ENCODE measurements around the gene NSG1.

Gene NSG1

DNA sequence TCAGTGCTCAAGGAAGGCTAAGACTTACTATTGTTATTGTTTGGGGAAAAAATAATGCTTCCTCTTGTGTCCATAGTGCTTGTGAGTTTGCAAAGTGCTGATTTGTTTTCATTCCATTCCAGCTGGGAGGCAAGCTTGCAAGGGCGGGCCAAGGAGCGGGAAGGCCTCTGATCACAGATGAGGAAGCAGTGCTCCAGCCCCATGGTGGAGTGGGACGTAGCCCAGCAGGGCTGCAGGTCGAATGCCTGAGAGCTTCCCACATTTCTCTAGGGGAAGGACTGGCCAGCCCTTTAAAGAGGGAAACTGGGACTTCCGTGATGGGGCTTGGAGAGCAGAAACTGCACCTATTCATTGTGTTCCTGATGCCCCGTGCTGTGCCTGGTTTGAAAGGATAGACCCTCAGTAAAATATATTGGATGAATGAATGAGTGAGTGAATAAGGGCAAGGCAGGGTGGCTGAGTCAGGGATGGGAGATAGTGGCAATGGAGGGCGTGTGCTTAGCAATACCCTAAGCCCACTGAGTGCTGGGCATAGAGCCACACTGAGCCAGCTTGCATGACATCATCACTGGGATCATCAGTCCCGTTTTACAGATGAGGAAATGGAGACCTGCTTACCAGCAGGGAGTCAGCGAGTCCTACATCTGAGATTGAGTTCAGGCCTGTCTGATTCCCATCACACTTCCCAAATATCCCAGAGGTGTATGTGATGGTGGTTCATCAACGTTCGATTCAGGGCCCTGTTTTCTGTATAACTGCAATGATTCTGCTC is 17.9 kb upstream of the NSG1 start:
- DNase-seq = no peak
- intact Hi-C loops (cut with DNase I) = no loop called here

DNA sequence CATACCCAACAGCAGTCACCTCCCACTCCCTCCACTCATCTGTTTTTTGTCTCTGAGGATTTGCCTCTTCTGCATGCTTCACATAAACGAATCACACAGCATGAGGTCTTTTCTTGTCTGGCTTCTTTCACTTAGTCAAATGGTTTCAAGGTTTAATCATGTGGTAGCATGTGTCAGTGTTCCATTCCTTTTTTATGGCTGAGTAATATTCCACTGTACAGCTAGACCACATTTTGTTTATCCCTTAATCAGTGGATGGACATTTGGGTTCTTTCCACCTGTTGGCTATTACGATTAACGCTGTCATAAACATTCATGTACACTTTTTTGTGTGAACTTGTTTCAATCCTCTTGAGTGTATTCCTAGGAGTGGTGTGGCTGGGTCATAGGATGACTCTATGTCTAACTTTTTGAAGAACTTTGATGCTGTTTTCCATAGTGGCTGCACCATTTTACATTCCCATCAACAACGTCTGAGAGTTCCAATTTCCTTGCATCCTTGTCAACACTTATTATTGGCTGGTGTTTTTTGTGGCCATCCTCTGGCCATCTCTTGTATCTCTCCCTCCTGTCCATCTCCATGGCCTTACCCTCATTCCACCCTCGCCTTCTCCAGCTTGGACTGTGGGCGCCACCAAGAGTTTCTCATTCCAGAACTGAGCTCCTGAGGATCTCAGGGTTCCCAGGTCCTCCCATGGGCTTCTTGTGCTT is 12.4 kb upstream of the NSG1 start:
- intact Hi-C loops (cut with DNase I) = no loop called here
- no peak for DNase-seq

DNA sequence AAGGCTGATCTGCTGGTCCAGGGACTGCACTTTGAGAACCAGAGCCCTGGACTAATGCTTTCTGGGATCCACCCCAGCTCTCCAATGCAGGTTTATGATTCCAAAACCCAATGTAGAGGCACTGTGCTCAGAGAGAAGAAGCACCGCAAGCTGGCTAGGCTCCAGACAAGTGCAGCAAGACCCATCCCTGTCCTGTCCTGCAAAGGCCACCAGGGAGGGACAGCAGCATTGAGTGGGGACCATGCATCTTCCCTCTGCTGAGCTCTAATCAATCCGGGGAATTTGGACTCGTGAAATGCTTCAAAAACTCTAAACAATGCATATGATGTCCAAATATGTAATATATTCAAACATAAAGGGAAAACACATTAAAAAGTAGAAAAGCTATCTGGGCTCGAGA is 10.8 kb upstream of the NSG1 start:
- no peak for DNase-seq
- intact Hi-C loops (cut with DNase I) = no loop called here

DNA sequence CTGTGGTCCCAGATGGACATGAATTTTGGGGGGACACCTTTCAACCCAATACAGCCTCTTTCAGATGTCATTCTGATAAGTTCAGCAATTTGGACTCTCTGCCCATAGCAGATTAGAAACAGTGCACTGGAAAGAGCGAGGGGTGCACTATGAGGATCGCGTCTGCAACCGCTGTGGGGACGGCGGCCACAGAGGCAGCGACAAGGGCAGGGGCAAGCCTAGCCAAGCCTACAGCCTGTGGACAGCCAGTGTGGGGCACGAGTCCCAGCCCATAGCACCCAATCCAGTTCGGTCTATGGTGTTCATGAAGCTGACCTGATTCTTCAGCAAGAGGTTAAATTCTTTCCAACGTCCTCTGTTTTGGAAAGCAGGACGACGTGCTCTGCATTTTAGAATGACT is 9.7 kb upstream of the NSG1 start:
- intact Hi-C loops (cut with DNase I) = no loop called here
- DNase-seq = peak in 1 of 10 donors; percentile 42

GRCh38 chr4:4377732-4378460 is 9.0 kb upstream of the NSG1 start:
- intact Hi-C loops (cut with DNase I) = no loop called here
- no peak for DNase-seq

DNA sequence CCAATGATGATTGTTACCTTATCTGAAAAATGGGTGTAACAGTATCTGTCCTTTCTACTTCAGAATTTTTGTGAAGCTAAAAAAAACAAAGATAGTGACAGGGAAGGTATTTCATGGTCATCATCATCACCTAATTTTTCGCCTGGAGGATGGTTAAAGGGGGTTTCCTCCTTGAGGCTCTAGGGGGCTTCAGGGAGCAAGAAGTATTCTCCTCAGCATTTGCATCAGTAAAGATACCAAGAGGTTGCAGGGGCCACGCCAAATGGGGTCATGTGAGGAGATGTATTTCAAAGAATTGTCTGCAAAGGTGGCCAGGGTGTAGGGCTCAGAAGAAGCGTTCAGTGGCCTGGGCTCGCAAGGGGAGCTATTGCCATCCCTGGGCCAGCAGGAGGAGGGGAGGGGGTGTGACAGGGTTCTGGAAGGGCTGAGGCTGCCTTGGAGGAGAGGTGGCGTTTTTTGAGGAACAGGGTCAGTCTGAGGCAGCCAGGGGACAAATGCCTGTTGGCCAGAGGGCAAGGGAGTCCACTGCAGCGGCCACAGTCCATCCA is 7.3 kb upstream of the NSG1 start:
- intact Hi-C loops (cut with DNase I) = no loop called here
- no peak for DNase-seq

DNA sequence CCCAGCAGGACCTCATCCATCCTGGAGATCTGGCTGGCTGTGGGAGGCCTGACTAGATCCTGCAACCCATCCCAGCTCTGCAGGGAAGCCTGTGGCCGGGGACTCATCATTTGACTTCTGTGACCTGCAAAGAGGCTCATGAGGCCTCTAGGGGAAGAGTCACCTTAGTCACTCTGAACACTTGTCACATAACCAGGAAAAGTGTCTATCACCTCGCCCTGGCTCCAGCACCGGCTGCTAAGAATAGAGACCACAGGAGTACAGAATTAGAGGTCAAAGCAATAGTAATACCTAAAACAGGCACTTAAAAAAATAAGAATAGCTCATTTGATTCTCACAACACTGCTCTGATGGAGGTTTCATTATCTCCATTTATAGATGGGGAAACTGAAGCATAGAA is 3.8 kb upstream of the NSG1 start:
- peak in 1 of 10 donors; percentile 17 for DNase-seq
- intact Hi-C loops (cut with DNase I) = no loop called here

DNA sequence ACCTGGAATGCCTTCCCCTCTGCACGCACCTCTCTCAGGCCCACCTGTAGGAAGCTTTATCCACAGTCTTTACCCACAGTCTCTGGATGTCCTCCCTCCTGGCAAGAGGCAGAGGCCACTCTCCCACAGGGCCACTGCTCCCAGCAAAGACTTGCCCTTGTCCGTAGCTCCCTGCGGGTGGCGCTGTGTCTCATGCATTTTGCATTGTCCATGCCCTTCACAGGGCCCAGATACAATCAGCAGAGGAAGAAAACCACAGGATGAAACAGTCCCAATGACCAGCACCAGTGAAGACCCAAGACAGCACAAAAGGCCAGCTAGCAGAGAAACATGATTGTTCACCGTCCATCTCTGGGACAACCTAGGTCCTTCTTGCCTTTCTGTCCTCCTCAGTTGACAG is 2.1 kb upstream of the NSG1 start:
- peak in 1 of 10 donors; percentile 74 for DNase-seq
- intact Hi-C loops (cut with DNase I) = no loop called here

- intact Hi-C loops (cut with DNase I) = no loop called here
- DNase-seq = peak in 1 of 10 donors; percentile 56
Measured at GRCh38 chr4:4385729-4386295, 1.1 kb upstream of the NSG1 start.

DNA sequence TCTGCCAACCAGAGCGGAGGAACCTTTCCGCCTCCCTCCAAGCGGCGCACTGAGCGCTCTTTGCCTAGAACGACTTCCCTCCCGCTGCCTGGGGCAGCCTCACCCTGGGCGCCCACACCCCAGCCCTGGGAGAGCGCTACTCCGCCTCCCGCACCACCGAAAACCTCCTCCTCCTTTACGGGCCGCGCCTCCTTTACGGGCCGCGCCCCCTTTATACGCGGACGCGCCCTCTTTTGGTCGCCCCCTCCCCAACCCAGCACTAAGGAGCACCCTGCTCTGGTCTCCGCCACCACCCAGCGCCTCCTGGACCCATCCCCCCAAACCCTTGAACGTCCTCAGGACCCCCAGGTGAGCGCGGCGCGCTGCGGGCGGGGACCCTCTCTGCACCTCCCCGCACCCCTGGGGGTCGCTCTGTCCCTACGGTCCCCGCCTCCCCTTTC is 586 bp upstream of the NSG1 start:
- intact Hi-C loops (cut with DNase I) = no loop called here
- peak in 7 of 10 donors; percentile 33 to 93 (median 50) for DNase-seq

DNA sequence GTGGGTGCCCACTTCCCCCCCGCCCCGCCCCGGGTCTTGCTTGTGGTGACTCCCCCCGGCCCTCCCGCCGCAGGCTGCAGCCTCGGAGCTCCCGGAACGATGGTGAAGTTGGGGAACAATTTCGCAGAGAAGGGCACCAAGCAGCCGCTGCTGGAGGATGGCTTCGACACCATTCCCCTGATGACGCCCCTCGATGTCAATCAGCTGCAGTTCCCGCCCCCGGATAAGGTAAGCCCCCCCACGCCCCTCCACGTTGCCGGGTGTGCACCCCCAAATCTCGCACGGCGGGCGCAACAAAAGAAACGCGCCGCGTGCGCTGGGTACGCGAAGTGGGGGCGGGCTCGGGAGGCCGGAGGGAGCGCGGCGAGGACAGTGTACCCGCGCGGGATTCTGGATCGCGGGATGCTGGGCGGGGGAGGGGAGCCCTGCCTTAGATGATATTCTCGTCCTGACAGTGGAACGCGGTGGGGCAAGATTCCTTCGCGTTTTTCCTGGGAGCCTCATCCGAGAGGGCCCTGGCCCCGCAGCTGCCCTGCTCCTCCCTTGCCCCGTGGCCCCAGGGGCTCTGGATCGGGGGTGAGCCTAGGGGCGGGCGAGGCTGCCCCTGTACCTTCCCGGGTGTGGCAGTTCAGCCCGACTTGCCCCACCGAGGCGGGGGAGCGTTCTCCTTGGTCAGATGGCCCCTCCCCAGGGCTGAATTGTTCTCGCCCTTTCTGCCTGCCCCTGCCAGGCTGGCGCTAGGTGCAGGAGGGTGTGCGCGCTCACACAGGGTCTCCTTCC is 819 bp downstream of the NSG1 start:
- intact Hi-C loops (cut with DNase I) = no loop called here
- DNase-seq = peak in 5 of 10 donors; percentile 42 to 89 (median 85)

- intact Hi-C loops (cut with DNase I) = no loop called here
- DNase-seq = peak in 1 of 10 donors; percentile 7
Measured at GRCh38 chr4:4388311-4388790, 1.4 kb downstream of the NSG1 start.

DNA sequence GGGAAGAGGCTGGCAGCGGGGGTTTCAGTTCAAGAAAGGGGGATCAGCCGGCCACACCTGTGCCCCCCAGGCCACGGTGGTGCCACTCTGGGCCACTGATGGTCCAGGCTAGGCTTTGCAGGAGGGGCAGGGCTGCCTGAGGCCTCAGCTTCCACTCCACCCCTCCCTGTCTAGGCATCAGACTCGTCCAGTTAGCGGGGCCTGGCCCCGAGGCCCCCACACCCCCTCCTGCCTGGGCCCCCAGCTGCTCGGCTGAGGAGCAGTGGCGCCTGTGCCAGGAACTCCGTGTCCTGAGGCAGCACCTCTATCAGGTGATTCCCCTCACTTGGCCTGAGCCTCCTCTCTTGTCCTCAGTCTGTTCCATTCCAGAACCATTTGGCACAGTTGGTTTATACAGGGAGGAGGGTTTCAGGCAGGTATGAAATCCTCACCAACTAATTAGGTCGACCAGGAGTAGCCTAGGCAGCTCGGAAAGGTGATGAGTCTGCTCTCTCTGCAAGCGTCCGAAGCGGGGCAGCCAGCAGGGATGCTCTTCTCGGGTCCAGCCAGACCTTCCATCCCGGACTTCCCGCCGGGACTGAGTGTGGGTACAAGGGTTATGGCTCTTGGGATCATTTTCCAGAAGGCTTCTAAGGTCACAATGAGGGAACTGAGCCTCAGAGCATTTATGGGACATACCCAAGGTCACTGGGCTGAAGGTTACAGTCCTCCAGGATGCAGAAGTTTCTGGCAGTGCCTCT is 2.1 kb downstream of the NSG1 start:
- intact Hi-C loops (cut with DNase I) = no loop called here
- peak in 2 of 10 donors; percentile 56 to 72 for DNase-seq

DNA sequence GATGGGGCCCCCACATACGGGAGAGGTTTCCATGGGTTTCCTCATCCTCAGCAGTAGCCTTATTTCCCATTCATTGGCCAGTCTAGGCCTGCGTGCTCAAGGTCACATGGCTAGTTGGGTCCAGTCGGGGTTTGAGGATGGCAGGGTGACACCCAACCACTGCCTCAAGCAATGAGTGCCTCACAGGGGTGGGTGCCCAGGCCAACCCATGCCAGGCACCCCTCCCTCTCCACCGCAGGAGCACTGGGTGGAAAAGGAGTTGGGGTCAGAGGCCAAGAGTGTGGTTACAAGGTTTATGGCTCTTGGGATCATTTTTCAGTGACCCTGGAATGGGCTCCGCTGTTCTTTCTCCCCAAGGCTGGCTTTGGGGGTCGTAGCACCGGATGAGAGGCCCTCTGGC is 3.1 kb downstream of the NSG1 start:
- intact Hi-C loops (cut with DNase I) = no loop called here
- DNase-seq = peak in 3 of 10 donors; percentile 28 to 57 (median 48)

GRCh38 chr4:4390515-4391240 is 3.8 kb downstream of the NSG1 start:
- peak in 3 of 10 donors; percentile 55 to 67 (median 64) for DNase-seq
- intact Hi-C loops (cut with DNase I) = no loop called here

DNA sequence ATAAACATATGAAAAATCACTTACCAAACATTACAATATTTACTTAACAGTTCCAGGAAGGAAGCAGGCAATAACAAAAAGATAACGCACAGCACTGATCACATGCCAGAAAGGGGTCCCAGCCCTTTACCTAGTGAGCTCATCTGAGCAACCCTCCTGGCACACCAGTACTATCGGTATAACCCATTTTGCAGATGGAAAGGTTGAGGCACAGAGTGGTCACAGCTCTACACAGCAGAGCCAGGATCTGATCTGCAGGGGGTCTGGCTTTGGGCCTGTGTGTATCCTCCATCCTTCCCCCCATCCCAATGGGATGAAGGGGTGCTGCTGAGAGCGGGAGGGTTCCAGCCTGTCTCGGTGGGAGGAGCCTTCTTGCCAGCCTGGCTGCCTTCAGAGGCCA is 5.0 kb downstream of the NSG1 start:
- peak in 2 of 10 donors; percentile 26 to 45 for DNase-seq
- intact Hi-C loops (cut with DNase I) = no loop called here

- peak in 3 of 10 donors; percentile 28 to 64 (median 59) for DNase-seq
- intact Hi-C loops (cut with DNase I) = no loop called here
Measured at GRCh38 chr4:4392501-4393183, 5.7 kb downstream of the NSG1 start.

GRCh38 chr4:4394644-4395043 is 7.7 kb downstream of the NSG1 start:
- intact Hi-C loops (cut with DNase I) = no loop called here
- DNase-seq = peak in 2 of 10 donors; percentile 37 to 60
